HG02973 (cell line): ENCODE results near the gene NFYB.
"Not testable (repeated sequence)": the region's sequence is repeated elsewhere in the genome, so short reads cannot be mapped to it uniquely, and the experiment has no call there.

Source experiments
- ATAC-seq: cut with Tn5 transposase; IDR thresholded peaks from one replicate; pipeline ENCODE4 v1.9.1; 2021; ENCODE audit warnings: moderate library complexity; ENCODE audit not compliant: unreplicated experiment

Gene NFYB

DNA sequence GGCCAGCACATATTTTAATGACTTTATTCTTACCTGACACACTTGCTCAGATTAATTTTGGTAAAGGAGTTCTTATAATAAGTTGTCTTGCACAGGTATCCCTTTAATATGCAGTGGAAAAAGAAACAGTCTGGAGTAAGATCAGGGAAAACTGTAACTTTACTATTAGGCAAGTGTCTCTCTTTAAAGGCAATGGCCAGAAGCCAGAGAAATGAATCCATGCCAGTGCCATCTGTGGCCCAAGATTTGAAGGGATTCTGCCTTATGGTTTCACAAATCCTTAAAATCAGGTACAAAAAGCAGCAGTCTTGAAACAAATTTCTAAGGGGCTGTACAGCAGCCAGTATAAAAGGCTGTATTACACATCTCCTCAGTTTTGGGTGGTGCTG lies 22.4 kb downstream of the NFYB start:
- ATAC-seq = no peak

DNA sequence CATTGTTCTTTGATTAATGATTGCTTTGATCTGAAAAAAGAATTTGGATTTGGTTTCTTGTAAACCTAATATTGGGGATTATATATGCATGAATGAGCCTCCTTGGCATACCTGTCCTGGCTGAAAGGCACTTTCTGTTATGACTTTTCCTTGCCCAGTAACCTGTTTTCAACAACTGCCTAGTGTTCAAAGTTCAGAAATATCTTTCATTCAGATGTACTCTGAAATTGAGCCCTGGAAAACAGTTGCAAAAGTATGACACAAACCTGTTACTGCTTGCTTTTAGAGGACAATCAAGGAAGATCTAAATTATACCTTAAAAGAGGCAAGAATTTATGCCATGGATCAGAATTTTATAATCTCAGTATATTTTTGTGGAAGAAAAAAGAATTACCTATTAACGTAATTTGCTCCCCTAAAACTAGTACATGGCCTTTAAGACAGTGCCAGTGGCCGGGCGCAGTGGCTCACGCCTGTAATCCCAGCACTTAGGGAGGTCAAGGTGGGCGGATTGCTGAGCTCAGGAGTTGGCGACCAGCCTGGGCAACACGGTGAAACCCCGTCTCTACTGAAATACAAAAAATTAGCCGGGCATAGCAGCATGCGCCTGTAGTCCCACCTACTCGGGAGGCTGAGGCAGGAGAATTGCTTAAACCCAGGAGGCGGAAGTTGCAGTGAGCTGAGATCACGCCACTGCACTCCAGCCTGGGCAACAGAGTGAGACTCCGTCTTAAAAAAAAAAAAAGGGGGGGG lies 23.0 kb downstream of the NFYB start:
- not testable (repeated sequence) for ATAC-seq

DNA sequence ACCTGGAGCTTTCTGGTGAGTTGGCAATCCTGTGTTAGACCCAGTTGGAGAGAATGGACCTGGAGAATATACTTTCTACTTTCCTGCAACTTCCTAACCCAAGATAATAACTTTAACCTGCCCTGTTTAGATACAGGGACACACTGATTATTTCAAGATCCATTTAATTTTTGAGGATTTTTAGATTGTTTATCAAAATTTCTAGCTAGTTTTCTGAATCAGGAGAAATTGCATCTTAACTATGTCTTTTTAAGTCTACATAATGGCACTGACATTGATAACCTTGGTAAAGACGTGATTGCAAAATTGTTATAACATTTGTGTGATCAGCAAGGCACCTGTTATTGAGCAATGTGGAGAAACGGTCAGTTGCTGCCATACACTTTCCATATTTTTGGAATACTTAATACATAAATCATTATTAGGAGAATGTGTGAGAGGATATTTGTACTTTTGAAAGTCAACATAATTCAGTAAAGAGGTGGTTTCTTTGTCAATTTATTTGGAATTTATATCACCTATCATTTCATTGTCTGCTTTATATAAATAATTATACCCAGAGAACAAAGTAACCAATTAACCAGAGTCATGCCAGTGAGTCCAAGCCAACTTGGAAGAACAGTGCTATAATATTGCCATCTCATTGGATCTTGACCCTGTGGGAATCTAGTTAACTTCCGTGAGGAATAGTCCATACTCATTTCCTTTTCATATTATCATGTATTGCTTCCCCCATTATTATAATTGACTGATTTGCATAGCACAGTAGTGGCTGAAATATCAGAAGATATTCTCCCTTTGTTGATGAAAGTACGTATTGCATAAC lies 28.4 kb downstream of the NFYB start:
- ATAC-seq = no peak

DNA sequence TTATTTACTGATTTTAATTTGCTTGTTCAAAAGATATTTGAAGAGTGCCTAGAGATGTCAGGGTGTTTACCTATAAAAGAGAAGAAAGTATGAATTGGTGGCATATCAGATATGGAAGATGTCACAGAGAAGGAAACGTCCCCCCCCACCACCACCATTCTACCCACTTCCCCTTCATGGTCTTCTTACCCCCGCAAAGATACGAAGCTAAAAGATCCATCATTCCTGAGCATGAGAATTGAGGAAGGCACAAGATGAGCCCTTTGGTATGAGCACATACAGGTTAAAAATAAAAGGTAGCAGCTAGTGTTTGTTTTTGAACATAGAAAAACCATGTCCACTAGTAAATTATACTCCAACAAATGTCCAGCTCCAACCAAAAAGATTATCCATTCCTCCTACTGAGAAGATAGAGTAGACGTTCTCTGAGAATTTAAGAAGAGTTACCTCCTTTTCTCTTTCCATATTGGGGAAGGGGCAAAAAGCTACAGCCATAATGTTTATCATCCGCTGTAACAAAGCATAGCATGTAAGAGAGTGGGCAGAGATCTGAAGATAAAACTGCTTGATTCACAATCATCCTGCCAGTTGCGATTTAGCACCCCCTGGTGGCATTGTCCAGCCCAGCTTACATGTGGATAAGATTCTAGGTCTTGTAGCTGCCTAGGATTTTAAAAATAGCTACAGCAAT lies 29.1 kb downstream of the NFYB start:
- no peak for ATAC-seq

DNA sequence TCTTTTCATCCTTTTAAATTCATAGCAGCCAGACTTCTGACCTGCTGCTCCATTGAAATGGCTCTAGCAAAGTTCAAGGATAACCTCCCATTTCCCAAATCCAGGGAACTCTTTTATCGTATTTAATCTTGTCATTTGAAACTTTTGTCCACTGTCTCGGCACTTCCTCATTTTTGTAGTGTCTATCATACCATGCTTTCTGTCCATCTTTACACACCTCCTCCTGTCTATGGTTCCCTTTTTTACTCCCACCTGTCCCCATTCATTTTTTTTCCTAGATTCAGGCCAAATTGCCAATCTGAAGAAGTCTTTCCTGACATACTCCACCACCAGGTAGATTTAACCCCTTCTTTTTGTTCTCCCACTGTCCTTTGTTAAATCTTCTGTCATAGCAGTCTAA lies 31.0 kb downstream of the NFYB start:
- no peak for ATAC-seq

DNA sequence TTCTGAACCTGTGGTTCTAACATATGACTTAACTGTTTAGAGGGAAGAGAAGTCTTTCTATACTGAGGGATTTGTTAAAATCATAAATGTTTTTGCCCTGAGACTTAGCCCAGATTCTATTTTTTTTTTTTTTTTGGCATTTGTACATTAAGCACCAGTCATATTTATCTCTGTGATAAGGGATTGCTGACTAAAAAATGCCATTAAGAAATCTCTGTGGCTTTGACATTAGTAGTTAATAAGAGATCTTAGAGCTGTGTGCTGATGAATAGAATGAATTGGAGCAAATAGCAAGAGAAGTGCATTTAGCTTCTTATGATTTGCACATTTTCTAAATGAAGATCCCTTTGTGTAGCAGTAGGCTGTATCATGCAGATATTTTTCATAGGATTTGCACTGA lies 32.5 kb downstream of the NFYB start:
- no peak for ATAC-seq

DNA sequence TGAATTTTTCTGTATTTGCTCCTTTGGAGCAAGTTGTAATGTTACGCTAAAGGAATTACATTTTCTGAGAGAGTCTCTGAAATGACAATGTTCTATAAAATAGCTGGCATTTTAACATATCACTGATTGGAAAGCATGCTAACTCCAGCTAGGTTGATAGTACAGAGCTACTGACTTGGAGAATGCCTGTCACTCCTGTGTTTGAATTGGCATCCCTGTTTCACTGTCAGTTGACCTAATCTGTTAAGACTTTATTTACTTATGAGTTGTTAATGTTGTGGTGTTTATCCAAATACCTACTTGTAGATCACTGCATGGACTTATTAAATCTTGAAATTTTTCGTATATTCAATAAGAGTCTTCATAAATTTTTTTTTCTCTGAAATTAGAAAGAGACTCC lies 40.1 kb downstream of the NFYB start:
- no peak for ATAC-seq

DNA sequence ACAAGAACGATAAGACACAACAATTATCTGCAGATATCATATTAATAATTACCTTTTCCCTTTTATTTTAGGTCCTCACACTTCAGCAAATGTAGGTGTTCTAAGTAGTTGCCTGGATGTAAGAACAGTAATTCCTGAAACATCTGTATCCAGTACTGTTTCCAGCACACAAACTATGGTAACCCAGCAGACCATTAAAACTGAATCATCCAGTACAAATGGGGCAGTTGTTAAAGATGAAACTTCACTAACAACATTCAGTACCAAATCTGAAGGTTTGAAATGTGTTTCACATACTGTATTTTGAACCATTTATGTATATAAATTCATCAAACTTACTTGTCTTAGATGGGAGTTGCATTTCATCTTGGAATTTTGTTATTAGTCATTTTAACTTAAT lies 42.7 kb downstream of the NFYB start:
- ATAC-seq = no peak

DNA sequence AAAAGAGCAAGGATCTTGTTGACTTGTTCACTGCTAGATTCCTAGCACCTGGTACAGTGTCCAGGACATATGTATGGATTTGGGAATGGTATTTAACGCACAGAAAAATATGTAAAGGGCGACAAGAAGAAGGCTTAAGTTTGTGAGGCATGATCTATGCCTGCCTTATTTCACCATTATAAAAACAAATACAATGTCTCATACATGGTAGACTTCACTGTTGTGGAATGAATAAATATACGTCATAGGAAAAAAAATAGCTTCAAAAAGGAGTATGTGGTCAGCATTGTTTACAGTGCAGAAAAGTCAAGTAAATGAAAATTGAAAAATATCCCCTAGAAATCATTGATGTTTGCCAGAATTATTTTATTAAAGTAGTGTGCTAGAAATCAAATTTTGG lies 43.7 kb downstream of the NFYB start:
- ATAC-seq = no peak

DNA sequence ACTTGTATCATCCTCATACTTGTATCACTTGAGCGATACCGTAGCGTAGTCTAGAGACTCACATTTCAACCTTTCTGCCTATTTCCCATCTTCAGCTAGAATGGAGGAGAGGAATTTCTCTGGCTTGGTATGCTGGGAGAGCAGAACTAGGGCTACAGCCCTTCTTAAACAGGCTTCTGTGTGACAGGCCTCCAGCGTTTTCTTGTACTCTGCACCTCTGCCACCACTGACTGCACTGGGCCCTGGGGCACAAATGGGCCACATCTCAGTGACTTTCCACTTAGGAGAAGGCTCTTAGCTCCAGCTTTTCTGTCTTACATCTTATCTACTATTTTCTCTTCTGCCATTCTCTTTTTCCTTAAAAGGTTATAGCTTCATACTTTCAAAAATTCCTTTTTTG lies 46.9 kb downstream of the NFYB start:
- ATAC-seq = no peak

DNA sequence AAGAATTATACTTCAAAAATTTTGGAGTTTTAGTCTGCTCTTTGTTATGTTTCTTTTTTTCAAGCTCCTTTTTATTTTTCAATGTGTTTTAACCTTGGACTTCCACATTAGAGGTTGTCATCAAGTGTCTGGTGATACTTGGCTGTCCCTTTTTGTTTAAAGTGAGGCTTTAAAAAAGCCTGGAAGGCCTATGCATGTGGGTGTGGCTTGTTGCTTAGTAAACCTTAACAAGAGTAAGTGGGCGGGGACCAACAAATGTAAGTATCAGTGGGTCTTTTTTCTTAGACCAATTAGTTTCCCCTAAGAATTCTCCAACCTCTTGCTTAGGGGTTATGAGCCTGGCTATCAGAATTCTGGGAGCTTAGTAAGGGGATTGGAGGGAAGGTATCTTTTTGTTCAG lies 47.3 kb downstream of the NFYB start:
- no peak for ATAC-seq

DNA sequence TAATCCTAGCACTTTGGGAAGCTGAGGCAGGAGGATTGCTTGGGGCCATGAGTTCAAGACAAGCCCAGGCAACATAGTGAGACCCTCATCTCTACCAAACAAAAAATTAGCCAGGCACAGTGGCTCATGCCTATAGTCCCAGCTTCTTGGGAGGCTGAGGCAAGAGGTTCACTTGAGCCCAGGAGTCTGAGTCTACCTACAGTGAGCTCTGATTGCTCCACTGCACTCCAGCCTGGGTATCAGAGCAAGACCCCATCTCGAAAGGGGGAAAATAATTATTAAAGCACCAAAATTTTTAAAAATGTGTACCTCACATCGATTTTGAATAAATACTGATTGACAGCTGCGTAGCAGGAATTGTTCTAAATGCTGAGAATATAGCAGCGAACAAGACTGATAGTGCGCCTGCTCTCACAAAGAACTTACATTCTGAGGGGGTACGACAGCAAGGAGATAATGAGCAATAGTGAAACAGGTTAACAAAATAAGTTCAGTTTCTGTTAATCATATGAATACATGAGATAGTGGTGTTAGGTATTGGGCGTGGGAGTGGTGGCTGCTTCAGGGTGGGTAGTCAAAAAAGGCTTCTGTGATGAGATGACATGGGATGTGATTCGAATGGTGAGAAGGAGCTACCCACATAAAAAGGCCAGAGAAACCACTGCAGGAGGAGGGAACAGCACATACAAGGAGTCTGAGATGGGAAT lies 54.1 kb downstream of the NFYB start:
- ATAC-seq = peak; percentile 88

DNA sequence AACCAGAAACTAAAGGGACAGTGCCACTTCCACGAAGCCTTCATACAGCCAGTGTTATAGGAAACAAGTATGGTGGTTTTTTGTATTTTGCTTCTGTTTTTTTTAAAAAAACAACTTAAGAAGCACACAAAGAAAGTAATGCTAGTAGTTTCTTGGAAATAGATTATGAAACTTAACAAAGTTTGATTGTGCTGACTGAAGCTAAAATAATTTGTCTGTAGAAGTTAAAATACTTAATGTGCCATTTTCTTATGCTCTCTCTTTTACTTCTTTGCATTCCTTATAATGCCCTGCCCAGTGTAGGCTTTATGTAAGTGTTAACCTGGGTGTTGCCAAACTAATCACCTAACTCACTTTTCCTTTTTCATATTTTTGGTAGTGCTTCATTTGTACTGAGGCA lies 57.2 kb downstream of the NFYB start:
- no peak for ATAC-seq

DNA sequence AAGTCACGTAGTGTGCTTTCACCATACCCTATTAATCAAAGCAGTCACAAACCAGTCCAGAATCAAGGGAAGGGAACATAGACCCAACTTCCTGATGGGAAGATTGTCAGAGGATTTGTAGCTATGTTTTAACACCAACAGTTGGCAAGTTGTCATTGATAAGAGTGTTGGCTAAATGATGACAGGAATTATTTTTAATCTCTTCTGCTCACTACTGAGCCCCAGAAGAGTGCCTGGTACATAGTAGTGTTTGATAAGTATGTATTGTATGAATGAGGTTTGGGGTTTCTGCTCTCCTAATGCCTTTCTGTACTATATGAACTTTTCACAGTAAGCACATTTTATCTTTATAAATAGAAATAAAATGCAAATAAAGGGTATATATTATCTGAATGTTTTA lies 59.0 kb downstream of the NFYB start:
- ATAC-seq = no peak

DNA sequence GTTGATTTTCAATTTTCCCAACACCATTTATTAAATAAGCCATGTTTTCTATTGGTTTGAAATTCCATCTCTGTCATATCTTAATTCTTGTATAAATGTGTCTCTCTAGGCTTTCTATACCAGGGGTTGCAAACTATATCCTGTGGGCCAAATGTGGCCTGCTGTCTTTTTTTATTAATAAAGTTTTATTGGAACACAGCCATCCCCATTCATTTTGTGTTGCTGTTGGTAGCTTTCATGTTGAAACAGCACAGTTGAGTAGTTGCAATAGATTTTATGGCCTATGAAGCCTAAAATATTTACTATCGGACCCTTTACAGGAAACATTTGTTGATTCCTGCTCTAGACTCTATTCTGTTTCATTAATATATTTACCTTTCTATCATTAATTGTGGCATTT lies 64.3 kb downstream of the NFYB start:
- ATAC-seq = no peak

DNA sequence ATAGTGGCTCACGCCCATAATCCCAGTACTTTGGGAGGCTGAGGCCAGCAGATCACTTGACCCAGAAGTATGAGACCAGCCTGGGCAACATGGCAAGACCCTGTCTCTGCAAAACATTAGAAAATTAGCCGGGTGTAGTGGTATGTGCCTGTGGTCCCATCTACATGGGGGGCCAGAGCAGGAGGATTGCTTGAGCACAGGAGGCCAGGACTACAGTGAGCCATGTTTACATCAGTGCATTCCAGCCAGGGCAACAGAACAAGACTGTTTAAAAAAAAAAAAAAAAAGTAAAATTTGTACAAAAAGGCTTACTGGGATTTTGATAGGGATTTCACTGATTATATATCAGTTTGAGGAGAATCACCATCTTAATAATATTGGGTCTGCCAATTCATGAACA lies 65.9 kb downstream of the NFYB start:
- ATAC-seq = no peak
